Right lobe of liver (tissue), 6 donors: ENCODE measurements around the gene ALLC. TPM values are rescaled to one million over a fixed set of nuclear protein-coding genes. Genes with fewer than 3 reads are reported as not detected.

Source experiments
- ATAC-seq, 4 donors: fragments of 200-7000 bp; cut with Tn5 transposase; one replicate each; pipeline ENCODE4 v1.9.1; 2020; ENCODE audit warnings: mild to moderate bottlenecking in 4 of 4, moderate library complexity in 4 of 4
- DNase-seq, 3 donors: peaks; one replicate each; pipeline ENCODE4 v3.0.0-alpha.2; 2020
- H3K27ac ChIP-seq, 3 donors: fragments of 200-600 bp; one replicate each; pipeline ENCODE4 v1.8.0; 2022
- H3K27me3 ChIP-seq, 2 donors: fragments of 200-600 bp; one replicate each; pipeline ENCODE4 v1.8.0; 2022
- H3K36me3 ChIP-seq, 4 donors: fragments of 200-600 bp; sonication (generic) in 1 of 4; one replicate each; pipeline versions ENCODE4 v1.5.1 to v1.8.0; 2017 to 2022; ENCODE audit warnings: control low read depth in 1 of 4
- H3K4me1 ChIP-seq, 4 donors: fragments of 200-600 bp; sonication (generic) in 1 of 4; one replicate each; pipeline versions ENCODE4 v1.5.1 to v1.8.0; 2017 to 2022; ENCODE audit warnings: control low read depth in 1 of 4
- H3K4me3 ChIP-seq, 3 donors: fragments of 200-600 bp; one replicate each; pipeline ENCODE4 v1.8.0; 2022
- H3K9me3 ChIP-seq, 4 donors: fragments of 200-600 bp; sonication (generic) in 1 of 4; one replicate each; pipeline versions ENCODE4 v1.5.1 to v1.8.0; 2017 to 2022; ENCODE audit warnings: control low read depth in 1 of 4
- POLR2A ChIP-seq: fragments of 450-650 bp; IDR thresholded peaks from one replicate; pipeline ENCODE4 v1.6.1; 2017; ENCODE audit warnings: antibody characterized with exemption, mild to moderate bottlenecking
- WGBS: methylation state at CpG from one replicate; pipeline ENCODE4 v1.1.6; 2018; ENCODE audit warnings: low coverage, low lambda C conversion rate; ENCODE audit not compliant: insufficient coverage; ENCODE audit errors: missing lambda C conversion rate; 5-methylcytosine and 5-hydroxymethylcytosine counted together
- intact Hi-C, 2 donors: fragments of 100-400 bp; cut with DNase I; formaldehyde crosslinking; loops; one replicate each; pipeline versions ENCODE4 v1.11.2 to v1.14.1; 2022
- total RNA-seq, 6 experiments: library from RNA; depleted of rRNA in 2 of 6; stranded (reverse); fragments of >200 nt in 2 of 6; fragmentation: NEBNext Ultra II Directional in 3 of 6; extraction: Animal tissue kit (Norgen Biotek cat#: 25700) in 3 of 6; gene quantifications; one replicate each; pipeline versions ENCODE4 v1.1.0 to v1.2.4, GENCODE V29; 2016 to 2023
- TF ChIP-seq, protein P1 (sequence below), 4 donors: fragments of 200-600 bp in 3 of 4; fragments of 450-650 bp in 1 of 4; IDR thresholded peaks; one replicate each; pipeline versions ENCODE4 v1.5.1 to v1.8.0; 2016 to 2022; ENCODE audit warnings: antibody characterized with exemption in 4 of 4, mild to moderate bottlenecking in 2 of 4
- donor health status: DM: no; HTN: yes; CAD: no.
- donor health status: DM: no; HTN: no; CAD: no.
- donor health status: DM: no; HTN: no; CAD: no.
- donor health status: DM: no; HTN: yes; CAD: no.
- donor health status: DM: no; HTN: yes; CAD: no.

ALLC gene
- total RNA-seq, 6 experiments from 2014 or later: 0.18 to 0.63 (median 0.31) TPM; not detected in 1

DNA sequence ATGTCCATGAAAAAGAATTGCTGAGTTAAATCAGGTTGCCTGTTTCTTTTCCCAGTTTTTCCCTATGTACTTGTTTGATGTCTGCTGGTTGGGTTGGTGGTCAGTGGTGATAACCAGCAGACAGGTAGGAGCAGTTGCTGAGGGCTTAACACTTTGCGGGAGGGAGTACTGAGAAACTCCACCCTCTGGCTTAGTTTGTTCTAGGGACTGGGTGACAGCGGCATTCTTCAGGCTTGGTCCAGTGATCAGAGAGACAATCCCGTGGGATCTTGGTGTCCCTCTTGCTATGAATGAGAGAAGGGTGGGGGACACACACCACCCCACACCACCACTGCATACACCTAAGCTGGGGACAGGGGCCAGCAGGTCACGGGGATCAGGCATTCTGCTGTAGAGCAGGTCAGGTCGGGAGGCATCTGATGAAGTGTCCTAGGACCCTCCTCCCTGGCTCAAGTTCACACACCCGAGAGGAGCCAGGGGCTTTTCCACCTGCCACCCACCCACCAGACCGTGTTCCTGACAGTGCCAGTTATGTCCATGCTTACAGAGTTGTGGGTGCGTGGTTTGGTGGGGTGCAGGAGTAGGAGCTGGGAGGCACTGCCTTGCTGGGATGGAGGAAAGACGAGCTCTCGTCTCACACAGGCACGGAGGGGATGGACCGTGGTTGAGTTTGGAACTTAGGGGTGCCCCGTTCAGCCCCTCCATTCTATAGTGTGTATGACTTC lies 21.3 kb upstream of the ALLC start:
- Histone ChIP-seq H3K27me3 (no peaks in the 10 kb centered on the region), H3K9me3 (no peaks in the 10 kb centered on the region), H3K27ac (no peak overlapping the region), H3K36me3 (no peaks in the 10 kb centered on the region), H3K4me1 (no peaks in the 10 kb centered on the region), H3K4me3 (no peak overlapping the region)
- ATAC-seq: no peak
- 90% methylated on average over 2 of the region's 13 CpGs for WGBS
- DNase-seq: no peak
- TF ChIP-seq POLR2A: no peak
- TF ChIP-seq, protein P1, sequence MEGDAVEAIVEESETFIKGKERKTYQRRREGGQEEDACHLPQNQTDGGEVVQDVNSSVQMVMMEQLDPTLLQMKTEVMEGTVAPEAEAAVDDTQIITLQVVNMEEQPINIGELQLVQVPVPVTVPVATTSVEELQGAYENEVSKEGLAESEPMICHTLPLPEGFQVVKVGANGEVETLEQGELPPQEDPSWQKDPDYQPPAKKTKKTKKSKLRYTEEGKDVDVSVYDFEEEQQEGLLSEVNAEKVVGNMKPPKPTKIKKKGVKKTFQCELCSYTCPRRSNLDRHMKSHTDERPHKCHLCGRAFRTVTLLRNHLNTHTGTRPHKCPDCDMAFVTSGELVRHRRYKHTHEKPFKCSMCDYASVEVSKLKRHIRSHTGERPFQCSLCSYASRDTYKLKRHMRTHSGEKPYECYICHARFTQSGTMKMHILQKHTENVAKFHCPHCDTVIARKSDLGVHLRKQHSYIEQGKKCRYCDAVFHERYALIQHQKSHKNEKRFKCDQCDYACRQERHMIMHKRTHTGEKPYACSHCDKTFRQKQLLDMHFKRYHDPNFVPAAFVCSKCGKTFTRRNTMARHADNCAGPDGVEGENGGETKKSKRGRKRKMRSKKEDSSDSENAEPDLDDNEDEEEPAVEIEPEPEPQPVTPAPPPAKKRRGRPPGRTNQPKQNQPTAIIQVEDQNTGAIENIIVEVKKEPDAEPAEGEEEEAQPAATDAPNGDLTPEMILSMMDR (IDR thresholded peaks at IDR 0.05): no peak
- intact Hi-C loops: no loop called here

DNA sequence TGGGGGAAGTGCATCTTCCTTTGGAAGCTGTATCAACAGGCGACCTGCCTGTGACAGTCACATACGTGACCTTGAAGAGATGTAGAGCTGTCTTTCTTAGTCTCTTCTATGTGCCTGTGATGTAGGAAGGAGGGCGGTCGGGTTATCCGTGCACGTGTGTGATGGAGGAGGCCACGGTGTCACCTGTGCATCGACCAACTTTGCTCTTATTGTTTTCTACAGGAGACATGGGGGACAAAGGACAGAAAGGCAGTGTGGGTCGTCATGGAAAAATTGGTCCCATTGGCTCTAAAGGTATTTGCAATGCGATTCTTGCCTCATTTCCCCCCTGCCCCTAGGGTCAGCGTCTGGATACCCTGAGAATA lies 20.7 kb upstream of the ALLC start:
- intact Hi-C loops: no loop called here
- no peaks in the 10 kb centered on the region for H3K27me3 ChIP-seq
- no peaks in the 10 kb centered on the region for H3K9me3 ChIP-seq
- H3K4me3 ChIP-seq: no peak overlapping the region
- H3K4me1 ChIP-seq: no peaks in the 10 kb centered on the region
- TF ChIP-seq, protein P1 (IDR thresholded peaks at IDR 0.05): no peak
- no peak for TF ChIP-seq POLR2A
- no peaks in the 10 kb centered on the region for H3K36me3 ChIP-seq
- no peak overlapping the region for H3K27ac ChIP-seq
- ATAC-seq: no peak
- DNase-seq: no peak
- WGBS: 72% methylated on average over 7 of the region's 11 CpGs

DNA sequence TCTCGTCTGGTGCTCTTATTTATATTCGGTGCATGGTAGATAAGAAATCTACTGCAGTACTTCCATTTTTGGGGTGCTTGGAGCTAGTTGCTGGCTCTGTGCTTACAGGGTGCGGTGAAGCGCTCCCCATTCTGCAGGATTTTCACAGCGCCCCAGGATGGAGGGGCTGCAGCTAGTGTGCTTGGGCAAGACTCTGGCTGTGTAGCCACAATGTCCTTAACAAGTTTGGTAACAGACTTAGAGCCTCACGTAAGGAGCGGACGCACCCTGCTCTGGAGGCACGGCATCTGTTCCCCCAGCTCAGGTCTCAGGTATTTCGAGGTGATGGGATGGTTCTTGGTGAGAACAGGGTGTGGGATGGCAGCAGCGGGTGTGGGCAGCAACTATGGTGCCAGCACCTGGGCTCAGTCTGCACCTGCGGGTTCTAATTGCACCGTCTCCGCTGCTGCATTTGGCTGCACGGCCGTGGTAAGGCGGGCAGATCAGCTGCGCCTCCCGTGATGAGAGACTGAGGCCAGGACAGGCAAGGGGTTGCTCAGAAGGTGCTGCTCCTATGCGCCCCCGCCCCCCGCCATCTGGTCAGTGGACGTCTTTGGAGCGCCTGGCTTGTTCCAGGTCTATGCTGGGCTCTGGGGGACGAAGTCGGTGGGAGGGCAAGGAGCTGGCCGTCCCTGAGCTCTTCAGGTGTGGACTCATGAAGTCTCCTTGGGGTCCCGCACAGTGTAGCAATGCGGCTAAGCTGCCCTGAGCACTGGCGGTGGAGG lies 20.1 kb upstream of the ALLC start:
- Histone ChIP-seq H3K9me3 (no peaks in the 10 kb centered on the region), H3K4me1 (no peaks in the 10 kb centered on the region), H3K27me3 (no peaks in the 10 kb centered on the region), H3K4me3 (no peak overlapping the region), H3K36me3 (no peaks in the 10 kb centered on the region), H3K27ac (no peak overlapping the region)
- TF ChIP-seq, protein P1 (IDR thresholded peaks at IDR 0.05): no peak
- no peak for TF ChIP-seq POLR2A
- DNase-seq: peak in 1 of 3 donors; percentile 38
- ATAC-seq: no peak
- intact Hi-C loops: no loop called here
- WGBS: 34% methylated on average over 2 of the region's 30 CpGs

DNA sequence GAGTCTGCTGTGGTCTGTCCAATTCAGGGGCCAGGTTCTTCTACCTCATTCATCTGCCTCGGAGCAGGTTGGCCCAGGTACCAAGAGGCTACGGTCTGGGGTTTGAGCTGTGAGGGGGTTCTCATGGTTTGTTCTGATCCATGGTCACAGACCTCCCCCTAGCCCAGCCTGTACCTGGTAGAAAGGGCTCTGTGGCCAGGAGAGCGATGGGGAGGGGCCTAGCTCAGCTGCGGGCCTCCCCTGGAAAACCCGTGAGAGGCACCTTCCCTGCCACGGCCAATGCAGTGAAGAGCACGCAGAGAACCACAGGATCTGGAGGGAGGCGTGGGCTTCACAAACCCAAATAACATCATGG lies 19.6 kb upstream of the ALLC start:
- WGBS: no CpG with 5 or more reads among the region's 8 CpGs
- no peak overlapping the region for H3K27ac ChIP-seq
- DNase-seq (no peak), ATAC-seq (no peak)
- H3K4me1 ChIP-seq: no peaks in the 10 kb centered on the region
- H3K9me3 ChIP-seq: no peaks in the 10 kb centered on the region
- no peaks in the 10 kb centered on the region for H3K27me3 ChIP-seq
- no peak overlapping the region for H3K4me3 ChIP-seq
- no peaks in the 10 kb centered on the region for H3K36me3 ChIP-seq
- intact Hi-C loops: no loop called here
- TF ChIP-seq, protein P1 (IDR thresholded peaks at IDR 0.05): no peak
- no peak for TF ChIP-seq POLR2A
